Effector CD8-positive, alpha-beta T cell (primary cell): Measurements from ENCODE around the gene ADAM17.

ENCODE experiments used
- DNase-seq: peaks from one replicate; lab custom pipeline; 2025; lab: John Stamatoyannopoulos, UW

Gene ADAM17

DNA sequence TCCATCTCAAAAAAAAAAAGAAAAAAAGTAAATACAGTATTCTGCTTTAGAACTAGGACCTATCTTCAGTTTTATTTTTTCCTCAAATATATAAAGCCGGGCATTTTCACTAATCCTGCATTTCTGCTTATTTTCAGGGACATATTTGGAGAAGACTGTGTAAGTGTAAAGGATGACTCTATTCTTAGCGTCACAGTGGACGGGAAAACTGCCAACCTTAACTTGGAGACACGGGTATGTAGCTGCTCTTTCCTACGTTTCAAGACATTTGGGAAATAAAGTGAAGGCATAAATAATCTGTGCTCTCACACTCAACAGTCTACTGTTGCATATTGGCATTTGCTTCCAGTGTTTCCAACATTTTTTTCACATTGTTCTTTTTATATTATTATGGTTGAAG lies 84.4 kb downstream of the ADAM17 start:
- no peak for DNase-seq

GRCh38 chr2:9467687-9468086 lies 87.9 kb downstream of the ADAM17 start:
- no peak for DNase-seq

- no peak for DNase-seq
Measured at GRCh38 chr2:9466147-9466683, 89.4 kb downstream of the ADAM17 start.

GRCh38 chr2:9465170-9465569 lies 90.5 kb downstream of the ADAM17 start:
- DNase-seq = no peak

DNA sequence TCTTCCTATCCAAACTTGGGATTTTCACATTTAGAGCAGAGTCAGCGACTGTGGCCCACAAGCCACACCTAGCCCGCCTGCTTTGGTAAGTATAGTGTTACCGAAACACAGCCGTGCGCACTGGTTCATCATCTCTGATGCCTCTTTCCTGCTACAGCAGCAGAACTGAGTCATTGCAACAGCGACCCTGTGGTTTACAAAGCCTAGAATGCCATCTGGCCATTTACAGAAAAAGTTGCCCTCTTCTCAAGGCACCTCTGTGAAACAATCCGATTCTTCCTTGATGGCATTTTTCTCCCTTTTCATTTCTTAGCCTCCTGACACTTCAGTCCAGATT lies 92.0 kb downstream of the ADAM17 start:
- no peak for DNase-seq

DNA sequence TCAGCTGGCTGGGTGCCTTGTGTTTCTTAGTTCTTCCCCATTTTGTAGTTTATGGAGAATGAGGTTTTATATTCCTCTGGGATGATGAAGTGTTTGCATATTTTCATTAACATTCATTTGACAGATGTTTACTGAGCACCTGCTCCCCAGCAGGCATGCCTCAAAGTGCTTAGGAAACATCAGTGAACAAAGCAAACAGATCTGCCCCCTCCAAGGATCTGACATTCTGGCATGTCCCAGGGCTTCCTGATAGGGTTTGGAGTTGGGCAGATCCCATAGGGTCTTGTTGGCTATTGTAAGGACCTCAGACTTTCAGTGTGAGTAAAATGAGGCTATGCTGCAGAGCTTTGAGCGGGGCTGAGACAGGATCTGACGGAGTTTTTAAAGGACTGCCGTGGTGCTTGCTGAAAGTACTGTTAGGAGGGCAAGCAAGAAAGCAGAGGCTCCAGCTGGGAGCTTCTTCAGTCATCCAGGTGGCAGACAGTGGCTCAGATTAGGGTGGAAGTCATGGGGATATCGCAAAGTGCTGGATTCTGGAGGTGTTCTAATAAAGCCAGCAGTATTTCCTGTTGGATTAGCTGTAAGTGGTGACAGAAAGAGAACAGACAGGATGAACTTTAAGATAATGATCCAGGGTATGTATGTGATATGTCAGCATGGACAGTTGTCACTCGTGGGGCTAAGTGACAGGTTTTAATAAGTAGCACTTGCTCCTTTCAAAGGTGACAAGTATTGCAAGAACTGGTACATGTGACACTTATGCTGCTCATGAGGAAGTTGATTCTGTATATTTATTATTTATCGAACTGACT lies 92.5 kb downstream of the ADAM17 start:
- DNase-seq = no peak

DNA sequence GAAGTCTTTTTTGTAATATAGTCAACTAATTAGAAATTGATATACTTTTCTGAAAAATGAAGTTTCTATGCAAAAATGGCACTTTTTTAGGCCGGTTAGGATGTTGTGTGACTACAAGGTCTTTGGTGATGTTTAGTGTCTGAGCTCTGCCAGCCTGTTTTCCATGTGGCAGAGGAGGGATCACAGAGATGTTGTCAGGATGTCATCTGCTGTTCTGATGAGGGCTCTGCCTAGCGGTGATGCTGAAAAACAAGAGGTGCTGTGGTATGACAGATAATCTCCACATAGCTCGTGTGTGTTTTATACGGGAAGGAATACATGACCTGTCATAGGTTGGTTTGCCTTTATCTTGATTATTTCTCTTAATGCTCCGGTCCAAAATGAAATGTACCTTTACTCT lies 93.3 kb downstream of the ADAM17 start:
- DNase-seq = no peak

DNA sequence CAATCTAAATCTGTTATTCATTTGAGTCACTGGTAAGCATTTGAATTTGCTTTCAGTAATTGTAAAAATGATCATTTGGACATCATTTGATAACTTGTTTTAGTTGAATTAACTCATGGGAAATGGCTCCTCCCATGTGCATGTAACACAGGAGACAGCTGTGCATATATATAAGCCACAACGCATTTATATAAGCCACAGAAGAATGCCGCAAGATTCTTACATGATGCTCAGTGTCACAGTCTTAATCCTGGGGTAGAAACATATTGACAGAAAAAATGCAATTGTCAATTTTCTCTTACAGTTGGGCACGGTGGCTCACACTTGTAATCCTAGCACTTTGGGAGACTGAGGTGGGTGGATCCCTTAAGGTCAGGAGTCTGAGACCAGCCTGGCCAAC lies 94.6 kb downstream of the ADAM17 start:
- DNase-seq = no peak

DNA sequence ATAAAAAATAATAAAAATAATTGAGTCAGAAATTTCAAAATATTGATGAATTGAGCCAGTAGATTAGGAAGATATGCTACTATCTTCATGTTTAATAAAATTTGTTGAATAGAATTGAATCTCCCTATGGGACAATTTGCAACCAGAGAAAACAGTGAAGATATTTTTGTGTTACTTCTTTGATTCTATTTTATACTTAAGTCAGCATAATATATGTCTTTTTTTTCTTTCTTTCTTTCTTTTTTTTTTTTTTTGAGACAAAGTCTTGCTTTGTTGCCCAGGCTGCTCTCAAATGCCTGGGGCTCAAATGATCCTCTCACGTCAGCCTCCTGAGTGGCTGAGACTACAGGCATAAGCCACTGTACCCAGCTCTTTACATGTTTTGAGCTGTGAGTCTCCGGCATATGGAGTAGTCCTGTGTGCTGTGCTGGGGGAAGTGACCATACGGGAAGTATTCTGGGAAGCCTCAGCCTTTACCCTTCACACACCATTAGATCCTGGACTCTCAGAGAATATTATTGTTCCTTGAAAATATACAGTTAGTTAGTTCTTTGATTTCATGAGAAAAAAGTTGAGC lies 95.1 kb downstream of the ADAM17 start:
- DNase-seq = no peak

DNA sequence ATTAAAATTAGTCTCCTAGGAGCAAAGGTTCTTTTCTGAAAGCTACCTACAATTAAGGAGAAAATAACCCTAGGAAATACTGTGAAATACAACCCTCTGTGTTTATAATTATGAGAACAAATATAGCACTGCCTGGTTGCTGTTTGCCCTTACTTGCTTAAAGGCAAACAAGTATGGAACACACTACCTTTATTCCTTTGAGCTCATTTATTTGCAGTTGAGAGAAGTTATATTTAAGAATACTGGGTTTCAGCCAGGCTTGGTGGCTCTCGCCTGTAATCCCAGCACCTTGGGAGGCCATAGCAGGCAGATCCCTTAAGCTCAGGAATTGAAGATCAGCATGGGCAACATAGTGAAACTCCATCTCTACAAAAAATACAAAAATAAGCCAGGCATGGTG lies 104.4 kb downstream of the ADAM17 start:
- DNase-seq = no peak

GRCh38 chr2:9445089-9445488 lies 110.5 kb downstream of the ADAM17 start:
- DNase-seq = no peak

- DNase-seq = no peak
Measured at GRCh38 chr2:9443526-9443925, 112.1 kb downstream of the ADAM17 start.

DNA sequence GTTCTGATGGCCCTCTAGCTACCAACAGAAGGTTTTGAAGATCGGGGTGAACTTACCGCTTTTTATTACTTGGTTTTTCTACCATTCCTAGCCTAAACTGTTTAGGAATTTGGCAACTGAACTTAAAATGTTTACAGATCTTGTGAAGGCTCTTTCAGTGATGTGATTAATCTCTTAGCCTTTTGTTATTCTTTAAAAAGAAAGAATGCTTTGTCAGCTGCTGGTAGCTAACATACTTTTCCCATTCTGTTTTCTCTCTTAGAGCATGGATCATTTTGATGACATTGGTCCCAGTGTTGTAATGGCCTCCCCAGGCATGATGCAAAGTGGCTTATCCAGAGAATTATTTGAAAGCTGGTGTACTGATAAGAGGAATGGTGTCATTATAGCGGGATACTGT lies 114.1 kb downstream of the ADAM17 start:
- DNase-seq = no peak

DNA sequence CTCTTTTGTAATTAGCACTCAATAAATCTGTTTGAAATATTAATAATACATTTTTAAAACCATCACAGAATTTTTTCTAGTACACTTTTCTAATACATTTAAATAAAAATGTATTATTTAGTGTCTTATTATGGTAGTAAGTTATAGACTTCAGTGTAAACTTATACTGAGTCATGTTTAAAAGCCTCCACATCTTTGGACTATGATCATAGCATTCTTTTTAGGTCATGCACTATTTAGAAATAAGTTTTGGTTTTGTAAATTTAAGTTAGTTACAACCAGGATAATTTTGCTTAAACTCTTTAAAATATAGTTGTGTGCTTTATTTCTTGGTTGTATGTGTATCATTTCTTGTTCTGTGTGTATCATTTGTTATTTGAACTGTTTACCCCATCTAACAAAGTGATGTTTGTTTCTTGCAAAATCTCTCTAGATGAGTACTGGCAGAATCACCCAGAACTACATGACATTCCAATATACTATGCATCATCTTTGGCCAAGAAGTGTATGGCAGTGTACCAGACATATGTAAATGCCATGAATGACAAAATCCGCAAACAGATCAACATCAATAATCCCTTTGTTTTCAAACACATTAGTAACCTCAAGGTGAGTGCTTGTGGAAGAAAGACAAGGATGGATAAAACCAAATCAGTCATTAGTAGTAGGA lies 115.4 kb downstream of the ADAM17 start:
- DNase-seq = no peak

GRCh38 chr2:9439536-9439935 lies 116.1 kb downstream of the ADAM17 start:
- DNase-seq = no peak
